Effector CD8-positive, alpha-beta T cell (primary cell): ENCODE results near the gene SPZ1.
"Not testable (repeated sequence)": the region's sequence is repeated elsewhere in the genome, so short reads cannot be mapped to it uniquely, and the experiment has no call there.

ENCODE experiments used
- DNase-seq: peaks from one replicate; lab custom pipeline; 2025; lab: John Stamatoyannopoulos, UW

Gene SPZ1

GRCh38 chr5:80337379-80337778, 17.6 kb downstream of the SPZ1 start:
- no peak for DNase-seq

GRCh38 chr5:80339116-80339515, 19.3 kb downstream of the SPZ1 start:
- DNase-seq: no peak

GRCh38 chr5:80341016-80341775, 21.4 kb downstream of the SPZ1 start:
- no peak for DNase-seq

GRCh38 chr5:80343067-80343466, 23.3 kb downstream of the SPZ1 start:
- DNase-seq: no peak

GRCh38 chr5:80346055-80346454, 26.3 kb downstream of the SPZ1 start:
- DNase-seq: peak; percentile 3

GRCh38 chr5:80348171-80348570, 28.4 kb downstream of the SPZ1 start:
- no peak for DNase-seq

- DNase-seq: not testable (repeated sequence)
These were observed 31.2 kb downstream of the SPZ1 start for GRCh38 chr5:80351019-80351418.

GRCh38 chr5:80355686-80356085, 35.9 kb downstream of the SPZ1 start:
- no peak for DNase-seq

- no peak for DNase-seq
These were observed 37.9 kb downstream of the SPZ1 start for GRCh38 chr5:80357671-80358070.

- DNase-seq: no peak
These were observed 41.2 kb downstream of the SPZ1 start for GRCh38 chr5:80360914-80361444.

- DNase-seq: no peak
These were observed 45.1 kb downstream of the SPZ1 start for GRCh38 chr5:80364892-80365291.

GRCh38 chr5:80368661-80369480, 49.1 kb downstream of the SPZ1 start:
- DNase-seq: no peak

- DNase-seq: no peak
These were observed 49.7 kb downstream of the SPZ1 start for GRCh38 chr5:80369521-80369920.

GRCh38 chr5:80370390-80370789, 50.6 kb downstream of the SPZ1 start:
- DNase-seq: no peak
